ENCODE results near the gene TMEM163.

TMEM163 gene

GRCh38 chr2:134435936-134436335, 282.9 kb downstream of the TMEM163 start:
- DNase-seq (ENCODE audit: low read depth) = no peak

- DNase-seq (ENCODE audit: low read depth) = no peak
Observed at GRCh38 chr2:134435505-134435904, 283.3 kb downstream of the TMEM163 start.

- DNase-seq (ENCODE audit: low read depth) = no peak
Observed at GRCh38 chr2:134433979-134434378, 284.8 kb downstream of the TMEM163 start.

GRCh38 chr2:134433469-134433868, 285.3 kb downstream of the TMEM163 start:
- no peak for DNase-seq (ENCODE audit: low read depth)

GRCh38 chr2:134432435-134432883, 286.3 kb downstream of the TMEM163 start:
- peak; percentile 20 for DNase-seq (ENCODE audit: low read depth)

- peak; percentile 51 for DNase-seq (ENCODE audit: low read depth)
Observed at GRCh38 chr2:134431838-134432434, 286.9 kb downstream of the TMEM163 start.

GRCh38 chr2:134429886-134430285, 288.9 kb downstream of the TMEM163 start:
- DNase-seq (ENCODE audit: low read depth) = peak; percentile 78

GRCh38 chr2:134426721-134427120, 292.1 kb downstream of the TMEM163 start:
- DNase-seq (ENCODE audit: low read depth) = no peak

GRCh38 chr2:134425724-134426496, 292.9 kb downstream of the TMEM163 start:
- no peak for DNase-seq (ENCODE audit: low read depth)

GRCh38 chr2:134421556-134422328, 297.1 kb downstream of the TMEM163 start:
- DNase-seq (ENCODE audit: low read depth) = no peak

- DNase-seq (ENCODE audit: low read depth) = no peak
Observed at GRCh38 chr2:134420920-134421319, 297.9 kb downstream of the TMEM163 start.

- DNase-seq (ENCODE audit: low read depth) = no peak
Observed at GRCh38 chr2:134420259-134420658, 298.5 kb downstream of the TMEM163 start.

GRCh38 chr2:134417968-134418582, 300.7 kb downstream of the TMEM163 start:
- DNase-seq (ENCODE audit: low read depth) = no peak

- no peak for DNase-seq (ENCODE audit: low read depth)
Observed at GRCh38 chr2:134416637-134417036, 302.2 kb downstream of the TMEM163 start.

GRCh38 chr2:134416018-134416417, 302.8 kb downstream of the TMEM163 start:
- DNase-seq (ENCODE audit: low read depth) = no peak

GRCh38 chr2:134413912-134414311, 304.9 kb downstream of the TMEM163 start:
- no peak for DNase-seq (ENCODE audit: low read depth)

- peak; percentile 77 for DNase-seq (ENCODE audit: low read depth)
Observed at GRCh38 chr2:134413430-134413829, 305.4 kb downstream of the TMEM163 start.

GRCh38 chr2:134412639-134412999, 306.2 kb downstream of the TMEM163 start:
- DNase-seq (ENCODE audit: low read depth) = no peak

- DNase-seq (ENCODE audit: low read depth) = peak; percentile 82
Observed at GRCh38 chr2:134411828-134412638, 306.8 kb downstream of the TMEM163 start.

GRCh38 chr2:134411279-134411827, 307.4 kb downstream of the TMEM163 start:
- no peak for DNase-seq (ENCODE audit: low read depth)

GRCh38 chr2:134410831-134411231, 308.0 kb downstream of the TMEM163 start:
- DNase-seq (ENCODE audit: low read depth) = peak; percentile 99
